ENCODE measurements around the gene MNX1. TPM values are rescaled to one million over a fixed set of nuclear protein-coding genes. Genes with fewer than 3 reads are reported as not detected.

MNX1 gene
- total RNA-seq, 1 experiment from 2014 or later = not detected

GRCh38 chr7:157005456-157006204 lies 4.8 kb downstream of the MNX1 start:
- ChIA-PET POLR2A (ENCODE audit: low non-redundant PET) (no interaction called here), CTCF (no interaction called here)
- BruUV-seq (replicated peaks) = no TSS peak
- Histone ChIP-seq H3K27me3 (replicated peaks; ENCODE audit: insufficient read depth, low read depth, low read length, poor library complexity) (peaks cover 97% of the 10 kb centered on the region), H3K4me3 (ENCODE audit: low read depth, low read length, poor library complexity, severe bottlenecking) (no peak overlapping the region), H3K36me3 (ENCODE audit: insufficient read depth, low read length, poor library complexity, severe bottlenecking) (no peaks in the 10 kb centered on the region), H3K9me3 (ENCODE audit: low read depth, low read length, poor library complexity, severe bottlenecking) (no peaks in the 10 kb centered on the region), H3K27ac (ENCODE audit: low read depth, low read length, poor library complexity, severe bottlenecking) (no peak overlapping the region), H3K4me1 (ENCODE audit: insufficient read depth, low read length, poor library complexity, severe bottlenecking) (no peaks in the 10 kb centered on the region)
- intact Hi-C loops (cut with micrococcal nuclease; ENCODE audit: unreplicated experiment) = no loop called here
- DNase-seq (ENCODE audit: low spot score) = no peak
- TF ChIP-seq, protein P1, sequence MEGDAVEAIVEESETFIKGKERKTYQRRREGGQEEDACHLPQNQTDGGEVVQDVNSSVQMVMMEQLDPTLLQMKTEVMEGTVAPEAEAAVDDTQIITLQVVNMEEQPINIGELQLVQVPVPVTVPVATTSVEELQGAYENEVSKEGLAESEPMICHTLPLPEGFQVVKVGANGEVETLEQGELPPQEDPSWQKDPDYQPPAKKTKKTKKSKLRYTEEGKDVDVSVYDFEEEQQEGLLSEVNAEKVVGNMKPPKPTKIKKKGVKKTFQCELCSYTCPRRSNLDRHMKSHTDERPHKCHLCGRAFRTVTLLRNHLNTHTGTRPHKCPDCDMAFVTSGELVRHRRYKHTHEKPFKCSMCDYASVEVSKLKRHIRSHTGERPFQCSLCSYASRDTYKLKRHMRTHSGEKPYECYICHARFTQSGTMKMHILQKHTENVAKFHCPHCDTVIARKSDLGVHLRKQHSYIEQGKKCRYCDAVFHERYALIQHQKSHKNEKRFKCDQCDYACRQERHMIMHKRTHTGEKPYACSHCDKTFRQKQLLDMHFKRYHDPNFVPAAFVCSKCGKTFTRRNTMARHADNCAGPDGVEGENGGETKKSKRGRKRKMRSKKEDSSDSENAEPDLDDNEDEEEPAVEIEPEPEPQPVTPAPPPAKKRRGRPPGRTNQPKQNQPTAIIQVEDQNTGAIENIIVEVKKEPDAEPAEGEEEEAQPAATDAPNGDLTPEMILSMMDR (conservative IDR thresholded peaks at IDR 0.05; ENCODE audit: low read depth, low read length) = no peak
- peak; percentile 99 for TF ChIP-seq EZH2 (IDR thresholded peaks at IDR 0.05; ENCODE audit: borderline replicate concordance, low read depth, low read length, poor library complexity, severe bottlenecking)

DNA sequence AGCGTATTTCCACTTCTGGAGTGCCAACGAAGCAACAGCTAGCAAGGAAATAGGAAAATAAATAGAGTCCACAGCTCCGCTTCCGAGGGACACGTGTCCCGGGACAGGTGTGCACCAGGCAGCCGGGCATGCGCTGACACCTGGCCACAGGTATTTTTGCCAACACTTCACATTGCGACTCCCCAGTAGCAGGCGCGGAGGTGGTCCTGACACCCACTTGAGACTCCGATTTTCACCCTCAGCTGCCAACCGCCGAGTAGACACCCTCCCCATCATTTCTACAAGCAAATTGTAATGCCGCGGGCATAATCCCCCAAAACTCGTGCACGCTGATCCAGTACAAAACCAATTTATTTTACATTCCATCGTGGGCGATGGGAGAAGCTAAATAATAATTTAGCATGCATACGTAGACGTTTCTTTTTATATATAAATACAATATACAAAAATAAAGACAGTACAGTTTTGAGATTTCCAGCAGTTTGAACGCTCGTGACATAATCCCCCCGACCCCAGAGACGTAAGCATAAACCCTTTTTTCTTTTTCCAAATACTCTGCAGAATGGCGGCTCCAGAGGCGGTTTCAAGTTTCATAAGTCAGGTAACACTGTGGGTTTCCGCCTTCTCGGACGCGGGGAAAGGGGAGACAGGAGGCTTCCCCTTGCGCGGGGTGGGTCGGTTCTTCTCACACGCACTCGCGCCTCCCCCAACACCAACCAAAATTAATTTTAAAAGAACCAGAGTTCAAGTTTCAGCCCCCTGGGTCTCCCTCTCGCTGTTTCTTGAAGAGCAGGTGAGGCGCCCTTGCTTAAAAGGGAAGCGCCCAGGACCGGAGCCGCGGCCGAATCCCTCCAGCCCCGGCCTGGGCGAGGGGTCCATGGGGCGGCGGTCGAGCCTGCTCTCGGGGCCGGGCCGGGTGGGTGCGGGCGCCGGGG lies 5.7 kb downstream of the MNX1 start:
- TF ChIP-seq EZH2 (IDR thresholded peaks at IDR 0.05; ENCODE audit: borderline replicate concordance, low read depth, low read length, poor library complexity, severe bottlenecking) = peak; percentile 87
- TF ChIP-seq, protein P1 (conservative IDR thresholded peaks at IDR 0.05; ENCODE audit: low read depth, low read length) = no peak
- CTCF ChIA-PET = no interaction called here
- Histone ChIP-seq H3K4me1 (ENCODE audit: insufficient read depth, low read length, poor library complexity, severe bottlenecking) (no peaks in the 10 kb centered on the region), H3K27ac (ENCODE audit: low read depth, low read length, poor library complexity, severe bottlenecking) (no peak overlapping the region), H3K27me3 (replicated peaks; ENCODE audit: insufficient read depth, low read depth, low read length, poor library complexity) (peaks cover 99% of the 10 kb centered on the region), H3K9me3 (ENCODE audit: low read depth, low read length, poor library complexity, severe bottlenecking) (no peaks in the 10 kb centered on the region), H3K36me3 (ENCODE audit: insufficient read depth, low read length, poor library complexity, severe bottlenecking) (no peaks in the 10 kb centered on the region), H3K4me3 (ENCODE audit: low read depth, low read length, poor library complexity, severe bottlenecking) (no peak overlapping the region)
- POLR2A ChIA-PET (ENCODE audit: low non-redundant PET) = no interaction called here
- DNase-seq (ENCODE audit: low spot score) = no peak
- no TSS peak for BruUV-seq (replicated peaks)
- intact Hi-C loops (cut with micrococcal nuclease; ENCODE audit: unreplicated experiment) = no loop called here

DNA sequence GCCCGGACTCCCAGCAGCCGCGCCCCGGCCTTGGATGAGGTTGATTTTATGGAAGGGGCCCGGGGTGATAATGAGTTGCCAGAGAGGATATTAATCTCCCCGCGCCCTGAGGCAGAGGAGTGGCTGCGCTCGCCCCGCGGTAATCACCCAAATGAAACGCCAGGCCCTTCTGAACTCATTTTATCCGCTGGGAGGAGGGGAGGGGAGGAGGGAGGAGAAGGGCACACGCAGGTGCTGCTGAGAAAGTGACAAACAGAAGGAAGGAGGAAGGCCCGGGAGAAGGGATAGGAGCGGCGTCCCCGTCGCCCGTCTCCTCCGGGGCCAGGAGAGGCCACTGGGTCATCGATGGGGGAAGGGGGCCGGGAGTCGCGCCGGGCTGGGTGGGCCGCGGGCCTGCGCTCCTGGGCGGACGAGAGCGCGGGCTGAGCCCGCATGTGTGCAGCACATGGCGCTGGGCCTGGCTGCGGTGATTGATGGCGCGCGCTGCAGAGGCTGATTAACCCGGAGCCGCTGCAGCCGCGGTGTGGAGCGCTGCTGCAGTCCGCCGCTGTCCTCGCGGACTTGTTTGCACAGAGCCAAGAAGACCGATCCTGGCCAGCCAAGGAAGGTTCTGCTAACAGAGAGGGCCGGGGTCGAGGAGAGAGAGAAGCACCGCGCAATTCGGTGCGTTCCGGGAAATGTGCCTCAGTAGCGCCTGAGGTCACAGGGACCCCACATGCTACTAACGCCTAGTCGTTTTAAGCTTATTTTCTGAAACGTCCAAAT lies 6.5 kb downstream of the MNX1 start:
- Histone ChIP-seq H3K9me3 (ENCODE audit: low read depth, low read length, poor library complexity, severe bottlenecking) (no peaks in the 10 kb centered on the region), H3K4me3 (ENCODE audit: low read depth, low read length, poor library complexity, severe bottlenecking) (no peak overlapping the region), H3K36me3 (ENCODE audit: insufficient read depth, low read length, poor library complexity, severe bottlenecking) (no peaks in the 10 kb centered on the region), H3K27ac (ENCODE audit: low read depth, low read length, poor library complexity, severe bottlenecking) (no peak overlapping the region), H3K27me3 (replicated peaks; ENCODE audit: insufficient read depth, low read depth, low read length, poor library complexity) (peaks cover 100% of the 10 kb centered on the region), H3K4me1 (ENCODE audit: insufficient read depth, low read length, poor library complexity, severe bottlenecking) (no peaks in the 10 kb centered on the region)
- ChIA-PET CTCF (no interaction called here), POLR2A (ENCODE audit: low non-redundant PET) (no interaction called here)
- TF ChIP-seq, protein P1 (conservative IDR thresholded peaks at IDR 0.05; ENCODE audit: low read depth, low read length) = no peak
- peak; percentile 83 for TF ChIP-seq EZH2 (IDR thresholded peaks at IDR 0.05; ENCODE audit: borderline replicate concordance, low read depth, low read length, poor library complexity, severe bottlenecking)
- DNase-seq (ENCODE audit: low spot score) = no peak
- intact Hi-C loops (cut with micrococcal nuclease; ENCODE audit: unreplicated experiment) = no loop called here
- no TSS peak for BruUV-seq (replicated peaks)

Measured in A673 (cell line).